Activated CD8-positive, alpha-beta T cell treated with anti-CD3 and anti-CD28 coated beads for 36 hours (primary cell): ENCODE data around the gene ZNF536. TPM values are rescaled to one million over a fixed set of nuclear protein-coding genes. Genes with fewer than 3 reads are reported as not detected.

ENCODE experiments used
- ATAC-seq: fragments of 200-7000 bp; cut with Tn5 transposase; one replicate; pipeline ENCODE4 v1.10.0; 2021; ENCODE audit warnings: mild to moderate bottlenecking, moderate library complexity
- CTCF ChIA-PET: fragments of 350-600 bp; sonication (Branson Sonifier 250); formaldehyde crosslinking; loops from one replicate; lab custom pipeline; 2021; ENCODE audit warnings: antibody characterized with exemption; lab: Charles Lee
- POLR2A ChIA-PET: fragments of 350-600 bp; sonication (Branson Sonifier 250); formaldehyde crosslinking; loops from one replicate; lab custom pipeline; 2021; ENCODE audit warnings: antibody characterized with exemption; lab: Charles Lee
- DNase-seq: peaks from one replicate; pipeline ENCODE4 v3.0.0-alpha.2; 2020
- H3K27ac Mint-ChIP-seq: one replicate; pipeline ENCODE4 v1.8.0; 2021; ENCODE audit warnings: mild to moderate bottlenecking, mixed read lengths
- H3K27me3 Mint-ChIP-seq: one replicate; pipeline ENCODE4 v1.8.0; 2021; ENCODE audit warnings: mixed read lengths
- H3K36me3 Mint-ChIP-seq: one replicate; pipeline ENCODE4 v1.8.0; 2021; ENCODE audit warnings: low read depth, mixed read lengths
- H3K4me1 Mint-ChIP-seq: one replicate; pipeline ENCODE4 v1.8.0; 2021; ENCODE audit warnings: low read depth, mixed read lengths
- H3K4me3 Mint-ChIP-seq: one replicate; pipeline ENCODE4 v1.8.0; 2021; ENCODE audit warnings: mild to moderate bottlenecking, moderate library complexity, mixed read lengths
- H3K9me3 Mint-ChIP-seq: one replicate; pipeline ENCODE4 v1.8.0; 2021; ENCODE audit warnings: mixed read lengths
- CTCF ChIP-seq: fragments of 200-600 bp; IDR thresholded peaks from one replicate; pipeline ENCODE4 v1.8.0; 2022; ENCODE audit warnings: antibody characterized with exemption, mild to moderate bottlenecking
- intact Hi-C: fragments of 100-400 bp; cut with micrococcal nuclease; formaldehyde crosslinking; loops from one replicate; pipeline ENCODE4 v1.10.0; 2022
- total RNA-seq, 2 experiments: library from RNA; stranded (reverse); gene quantifications; one replicate each; pipeline ENCODE4 v1.2.3, GENCODE V29; 2021

ZNF536 gene
- total RNA-seq, 2 experiments from 2014 or later, result not detected

GRCh38 chr19:30604657-30605056 lies 232.5 kb downstream of the ZNF536 start:
- TF ChIP-seq CTCF, result no peak
- ATAC-seq (no peak), DNase-seq (no peak)
- no peaks in the 10 kb centered on the region for H3K9me3 Mint-ChIP-seq
- no peak overlapping the region for H3K27ac Mint-ChIP-seq
- POLR2A ChIA-PET, result no interaction called here
- CTCF ChIA-PET, result no interaction called here
- no peak overlapping the region for H3K4me3 Mint-ChIP-seq
- H3K4me1 Mint-ChIP-seq, result no peaks in the 10 kb centered on the region
- H3K36me3 Mint-ChIP-seq, result no peaks in the 10 kb centered on the region
- intact Hi-C loops, result no loop called here
- H3K27me3 Mint-ChIP-seq, result peaks cover 5% of the 10 kb centered on the region

- intact Hi-C loops, result no loop called here
- POLR2A ChIA-PET, result no interaction called here
- Mint-ChIP-seq H3K4me1 (no peaks in the 10 kb centered on the region), H3K4me3 (no peak overlapping the region), H3K36me3 (no peaks in the 10 kb centered on the region), H3K27ac (no peak overlapping the region), H3K27me3 (peaks cover 5% of the 10 kb centered on the region), H3K9me3 (no peaks in the 10 kb centered on the region)
- no peak for DNase-seq
- CTCF ChIA-PET, result no interaction called here
- TF ChIP-seq CTCF, result no peak
- ATAC-seq, result no peak
These were observed 233.1 kb downstream of the ZNF536 start for GRCh38 chr19:30605333-30605732.

GRCh38 chr19:30606114-30607050 lies 234.2 kb downstream of the ZNF536 start:
- H3K9me3 Mint-ChIP-seq, result no peaks in the 10 kb centered on the region
- DNase-seq (no peak), ATAC-seq (no peak)
- ChIA-PET POLR2A (no interaction called here), CTCF (no interaction called here)
- no peaks in the 10 kb centered on the region for H3K36me3 Mint-ChIP-seq
- no peak overlapping the region for H3K4me3 Mint-ChIP-seq
- no peaks in the 10 kb centered on the region for H3K4me1 Mint-ChIP-seq
- H3K27me3 Mint-ChIP-seq, result peaks cover 5% of the 10 kb centered on the region
- no peak for TF ChIP-seq CTCF
- H3K27ac Mint-ChIP-seq, result no peak overlapping the region
- intact Hi-C loops, result no loop called here
